HL-60/S4 treated with phorbol 12-myristate 13-acetate at 8.2 ng/mL for 4 days and 3 days (cell line): Measurements from ENCODE around the gene C12orf43.

Experiments used
- in situ Hi-C: fragments of 300-500 bp; cut with MboI; formaldehyde crosslinking; loops from 2 replicates; pipeline ENCODE4 v1.15.0; 2022; ENCODE audit warnings: low sequenced_read_pairs

The C12orf43 gene

DNA sequence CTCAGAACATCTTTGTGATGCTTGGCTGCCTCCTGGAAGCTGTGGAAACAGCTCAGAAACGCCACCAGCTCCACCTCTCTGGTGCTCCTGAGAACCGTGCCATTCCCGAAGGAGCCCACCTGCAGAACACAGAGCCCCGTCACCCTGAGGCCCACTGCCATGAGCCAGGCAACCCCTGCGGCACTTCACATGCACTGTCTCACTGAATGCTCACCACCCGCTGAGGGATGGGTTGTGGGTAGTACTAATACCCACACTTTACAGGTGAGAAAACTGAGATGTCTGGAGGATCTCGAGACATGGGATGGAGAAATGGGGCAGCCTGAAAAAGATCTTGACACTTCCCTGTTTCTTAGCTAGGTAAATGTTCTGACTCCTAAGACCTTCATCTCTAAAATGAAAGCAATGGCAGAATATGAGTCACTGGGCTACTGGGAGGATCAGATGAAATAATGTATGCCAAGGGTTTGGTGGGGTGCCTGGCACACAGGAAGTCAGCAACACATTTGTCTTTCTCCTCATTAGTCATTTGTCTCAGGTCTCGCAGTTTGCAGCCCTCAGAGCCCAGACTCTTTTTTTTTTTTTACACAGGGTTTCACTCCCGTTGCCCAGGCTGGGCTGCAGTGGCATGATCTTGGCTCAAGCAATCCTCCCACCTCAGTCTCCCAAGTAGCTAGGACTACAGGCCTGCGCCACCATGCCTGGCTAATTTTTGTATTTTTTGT, 17.5 kb upstream of the C12orf43 start:
- in situ Hi-C loops: no loop called here

DNA sequence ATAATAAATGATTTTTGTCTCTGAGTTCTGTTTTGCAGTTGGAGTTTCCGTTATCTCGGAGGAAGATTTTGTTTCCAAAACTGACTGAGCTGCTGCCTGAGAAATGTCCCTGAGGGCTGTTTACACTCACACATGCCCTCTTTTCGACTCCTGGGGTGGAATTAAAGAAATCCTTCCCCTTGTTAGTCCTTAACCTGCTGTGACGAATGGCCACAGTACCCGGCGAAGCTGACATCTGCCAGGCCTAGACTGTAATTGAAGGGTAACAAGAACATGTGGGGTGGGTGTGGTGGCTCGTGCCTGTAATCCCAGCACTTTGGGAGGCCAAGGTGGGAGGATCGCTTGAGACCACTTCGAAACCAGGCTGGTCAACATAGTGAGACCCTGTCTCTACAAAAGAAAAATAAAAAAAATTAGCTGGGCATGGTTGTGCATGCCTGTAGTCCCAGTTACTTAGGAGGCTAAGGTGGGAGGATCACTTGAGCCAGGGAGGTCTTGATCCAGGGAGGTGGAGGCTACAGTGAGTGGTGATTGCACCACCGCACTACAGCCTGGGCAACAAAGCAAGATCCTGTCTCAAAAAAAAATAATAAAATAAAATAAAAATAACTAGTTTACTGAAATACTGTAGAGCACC, 14.4 kb upstream of the C12orf43 start:
- in situ Hi-C loops: no loop called here

DNA sequence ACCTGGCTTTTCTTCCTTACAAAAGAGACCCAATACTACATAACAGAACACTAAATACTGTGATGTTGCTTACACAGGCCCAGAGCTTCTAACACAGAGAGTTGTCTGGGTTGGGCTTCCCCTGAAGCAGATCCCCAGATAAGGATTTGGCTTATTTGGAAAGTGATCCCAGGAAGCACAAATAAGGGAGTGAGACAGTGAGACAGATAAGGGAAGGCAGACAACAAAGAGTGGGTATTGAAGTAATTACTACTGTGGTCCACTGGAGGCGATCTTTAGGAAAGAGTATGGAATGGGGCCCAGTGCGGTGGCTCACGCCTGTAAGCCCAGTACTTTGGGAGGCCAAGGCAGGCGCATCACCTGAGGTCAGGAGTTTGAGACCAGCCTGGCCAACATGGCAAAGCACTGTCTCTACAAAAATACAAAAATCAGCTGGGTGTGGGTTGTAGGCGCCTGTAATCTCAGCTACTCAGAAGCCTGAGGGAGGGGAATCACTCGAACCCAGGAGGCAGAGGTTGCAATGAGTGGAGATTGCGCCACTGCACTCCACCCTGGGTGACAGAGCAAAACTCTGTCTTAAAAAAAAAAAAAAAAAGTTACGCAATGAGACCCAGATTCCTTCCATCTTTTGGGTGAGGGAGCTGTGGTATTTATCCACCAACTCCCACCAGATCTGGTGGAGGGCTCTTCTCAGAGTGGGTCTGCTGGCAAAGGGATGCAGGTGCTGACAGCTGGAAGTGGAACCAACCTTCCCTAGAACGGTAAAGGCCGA, 10.2 kb upstream of the C12orf43 start:
- in situ Hi-C loops: no loop called here

DNA sequence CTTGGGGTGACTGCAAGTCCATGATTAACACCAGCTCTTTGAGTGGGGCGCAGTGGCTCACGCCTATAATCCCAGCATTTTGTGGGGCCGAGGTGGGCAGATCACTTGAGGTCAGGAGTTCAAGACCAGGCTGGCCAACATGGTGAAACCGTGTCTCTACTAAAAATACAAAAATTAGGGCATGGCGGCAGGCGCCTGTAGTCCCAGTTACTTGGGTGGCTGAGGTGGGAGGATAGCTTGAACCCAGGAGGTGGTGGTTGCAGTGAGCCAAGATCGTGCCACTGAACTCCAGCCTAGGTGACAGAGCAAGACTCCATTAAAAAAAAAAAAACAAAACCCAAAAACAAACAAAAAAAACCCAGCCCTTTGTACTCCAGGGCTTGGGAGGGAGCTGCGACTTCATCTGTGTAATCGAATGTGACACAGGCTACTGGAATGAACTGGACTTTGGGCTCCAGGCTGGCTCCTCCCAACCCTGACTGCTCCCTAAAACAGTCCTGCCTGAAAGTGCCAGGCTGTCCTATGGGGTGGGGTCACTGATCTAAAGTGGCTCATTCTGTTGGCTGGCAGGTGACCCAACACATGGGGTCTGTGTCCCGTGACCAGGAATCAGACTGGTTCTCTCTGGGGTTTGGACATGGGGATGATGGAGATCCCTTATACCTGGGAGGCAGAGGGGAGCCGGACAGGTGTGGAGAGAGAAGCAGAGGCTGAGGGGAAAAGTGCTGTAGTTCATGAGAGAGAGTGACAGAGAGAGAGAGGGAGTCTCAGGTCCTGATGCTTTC, 9.3 kb upstream of the C12orf43 start:
- in situ Hi-C loops: no loop called here

DNA sequence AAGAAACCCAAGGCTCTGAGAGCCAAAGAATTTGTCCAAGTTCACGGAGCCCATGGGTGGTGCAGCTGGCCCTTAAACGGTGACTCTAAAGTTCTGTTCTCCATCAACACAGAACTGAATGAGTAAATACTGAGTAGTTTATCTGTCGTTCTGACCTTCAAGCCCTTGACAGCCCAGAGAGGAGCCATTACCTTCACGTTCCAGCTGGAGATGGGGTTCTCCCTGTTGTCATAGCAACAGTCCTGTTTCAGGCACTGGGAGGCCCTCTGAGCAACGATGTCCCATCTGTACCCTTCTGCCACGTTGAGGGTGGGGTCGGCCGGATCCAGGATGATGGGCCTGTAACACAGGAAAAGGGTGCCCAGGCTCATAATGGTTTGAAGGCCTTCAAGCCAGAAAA, 7.5 kb upstream of the C12orf43 start:
- in situ Hi-C loops: no loop called here

DNA sequence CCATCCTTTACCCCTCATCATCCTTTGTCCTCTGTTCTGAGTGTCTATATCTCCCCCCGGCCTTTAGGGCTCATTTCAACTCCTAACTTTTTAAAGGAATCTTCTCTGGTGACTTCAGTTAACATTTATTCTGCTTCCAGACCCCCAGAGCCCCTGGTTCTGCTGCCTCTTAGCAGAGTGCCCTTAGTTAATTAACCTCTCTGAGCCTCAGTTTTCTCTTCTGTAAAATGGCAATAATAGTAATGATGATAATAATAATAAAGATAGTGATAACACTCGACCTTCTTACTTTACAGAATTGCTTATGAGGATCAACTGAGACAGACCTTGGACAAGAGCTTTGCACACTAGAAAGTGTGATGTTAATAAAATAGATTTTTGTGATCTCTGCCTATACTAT, 6.4 kb upstream of the C12orf43 start:
- in situ Hi-C loops: no loop called here

DNA sequence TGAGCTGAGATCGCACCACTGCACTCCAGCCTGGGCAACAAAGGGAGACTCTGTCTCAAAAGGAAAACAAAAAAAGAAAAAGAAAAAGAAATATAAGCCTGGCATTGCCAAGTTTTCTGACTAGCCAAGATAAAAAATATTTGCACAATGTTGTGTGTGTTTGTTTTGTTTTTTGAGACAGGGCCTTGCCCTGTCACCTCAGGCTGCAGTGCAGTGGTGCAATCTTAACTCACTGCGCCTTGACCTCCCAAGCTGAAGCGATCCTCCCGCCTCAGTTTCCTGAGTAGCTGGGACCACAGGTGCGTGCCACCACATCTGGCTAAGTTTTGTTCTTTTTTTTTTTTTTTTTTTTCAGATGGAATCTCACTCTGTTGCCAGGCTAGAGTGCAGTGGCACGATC, 5.5 kb upstream of the C12orf43 start:
- in situ Hi-C loops: no loop called here

DNA sequence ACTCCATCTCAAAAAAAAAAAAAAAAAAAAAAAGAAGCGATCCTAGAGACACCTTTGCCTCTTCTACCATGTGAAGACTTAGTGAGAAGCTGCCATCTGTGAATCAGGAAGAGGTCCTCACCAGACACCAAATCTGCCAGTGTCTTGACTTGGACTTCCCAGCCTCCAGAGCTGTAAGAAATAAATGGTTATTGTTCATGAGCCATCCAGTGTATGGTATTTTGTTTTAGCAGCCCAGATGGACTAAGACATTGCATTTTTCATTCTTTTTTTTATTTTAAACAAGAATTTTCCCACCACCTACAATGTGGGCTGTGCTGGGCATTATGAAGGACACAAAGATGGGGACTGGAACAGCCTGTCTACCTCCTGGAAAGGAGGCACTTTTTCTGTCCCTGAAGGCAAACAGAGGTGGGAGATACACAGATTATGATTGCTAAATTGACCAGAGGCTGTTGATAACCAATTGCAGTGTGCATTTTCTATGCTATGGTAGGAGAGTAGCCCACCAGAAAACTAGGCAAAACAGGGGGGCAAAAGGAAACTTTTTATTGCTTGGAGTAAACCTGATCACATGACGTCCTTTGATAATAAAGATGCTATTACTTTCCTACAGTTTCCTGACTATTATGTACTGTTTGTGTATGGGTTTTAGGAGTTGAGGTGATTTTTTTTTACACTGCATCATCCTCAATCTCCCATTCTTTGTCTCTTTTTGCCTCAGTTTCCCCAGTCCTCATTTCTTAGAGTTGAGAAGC, 2.8 kb upstream of the C12orf43 start:
- in situ Hi-C loops: no loop called here

DNA sequence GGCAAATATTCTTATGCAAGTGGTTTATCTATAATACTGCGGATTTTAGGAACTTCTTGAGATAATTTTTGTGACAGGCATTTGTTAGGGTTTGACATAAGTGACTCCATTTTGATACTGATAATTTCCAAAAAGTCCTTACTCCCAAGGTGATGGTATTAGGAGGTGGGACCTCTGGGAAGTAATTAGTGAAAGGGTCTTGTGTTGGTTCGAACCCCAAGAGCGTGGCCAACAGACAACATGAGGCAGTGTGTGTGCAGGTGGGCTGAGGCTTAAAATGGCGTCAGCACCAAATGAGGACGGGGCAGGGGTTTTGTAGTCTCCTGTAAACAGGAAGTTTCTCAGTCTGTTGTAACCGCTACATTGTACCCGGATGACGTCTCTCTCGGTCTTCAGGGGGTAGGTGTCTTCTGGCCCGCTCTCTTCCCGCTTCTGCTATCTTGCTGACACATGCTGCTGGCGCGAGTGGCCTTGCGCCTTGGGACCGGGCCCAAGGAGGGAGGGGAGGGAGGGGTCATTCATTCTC, 1.7 kb upstream of the C12orf43 start:
- in situ Hi-C loops: no loop called here

DNA sequence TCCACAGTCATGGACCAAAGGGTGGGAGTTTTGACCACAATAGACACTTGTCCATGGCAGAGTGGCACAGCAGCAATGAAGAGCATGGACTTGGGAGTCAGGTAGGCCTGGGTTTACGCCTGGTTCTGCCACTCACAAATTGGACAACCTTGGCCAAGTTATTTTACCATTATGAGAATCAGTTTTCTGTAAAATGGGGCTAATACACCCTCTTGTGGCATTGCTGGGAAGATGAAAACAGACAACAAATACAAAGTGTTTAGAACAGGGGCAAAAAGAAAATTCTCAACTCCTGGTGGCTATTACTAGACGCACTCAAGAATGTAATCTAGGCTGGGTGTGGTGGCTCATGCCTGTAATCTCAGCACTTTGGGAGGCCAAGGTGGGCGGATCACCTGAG, 2.6 kb downstream of the C12orf43 start:
- in situ Hi-C loops: no loop called here

DNA sequence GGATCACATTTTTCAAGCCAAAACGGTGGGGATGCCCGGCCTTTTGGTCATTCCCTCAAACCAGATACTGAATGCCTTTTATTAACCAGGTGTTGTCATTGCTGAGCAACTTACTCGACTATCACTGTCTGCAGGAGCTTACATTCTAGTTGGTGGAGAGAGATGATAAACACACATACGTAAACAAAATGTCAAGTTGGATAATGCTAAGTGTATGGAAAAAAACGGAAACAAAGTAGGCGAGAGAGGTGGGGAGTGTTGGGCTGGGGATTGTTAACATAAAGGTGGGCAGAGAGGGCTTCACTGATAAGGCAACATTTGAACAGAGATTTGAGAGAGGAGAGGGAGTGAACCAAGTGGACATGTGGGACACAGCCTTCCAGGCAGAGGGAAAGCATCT, 4.5 kb downstream of the C12orf43 start:
- in situ Hi-C loops: no loop called here

DNA sequence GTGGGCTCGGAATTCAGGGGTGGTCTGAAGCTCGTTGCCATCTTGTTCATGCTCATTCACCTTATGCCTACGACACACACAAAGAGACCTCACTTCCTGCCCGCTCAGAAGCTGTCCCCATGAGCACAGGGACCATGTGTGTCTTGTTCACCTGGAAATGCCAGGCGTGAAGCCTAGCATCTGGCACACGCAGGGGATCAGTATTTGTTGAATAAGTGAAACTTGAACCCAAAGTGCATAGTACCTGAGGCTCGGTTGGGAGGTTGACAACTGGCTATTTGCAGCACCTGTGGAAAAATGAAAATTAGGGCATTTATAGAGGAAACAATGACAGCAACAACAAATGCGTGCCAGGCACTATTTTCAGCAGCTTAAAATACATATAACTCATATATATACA, 5.4 kb downstream of the C12orf43 start:
- in situ Hi-C loops: no loop called here

DNA sequence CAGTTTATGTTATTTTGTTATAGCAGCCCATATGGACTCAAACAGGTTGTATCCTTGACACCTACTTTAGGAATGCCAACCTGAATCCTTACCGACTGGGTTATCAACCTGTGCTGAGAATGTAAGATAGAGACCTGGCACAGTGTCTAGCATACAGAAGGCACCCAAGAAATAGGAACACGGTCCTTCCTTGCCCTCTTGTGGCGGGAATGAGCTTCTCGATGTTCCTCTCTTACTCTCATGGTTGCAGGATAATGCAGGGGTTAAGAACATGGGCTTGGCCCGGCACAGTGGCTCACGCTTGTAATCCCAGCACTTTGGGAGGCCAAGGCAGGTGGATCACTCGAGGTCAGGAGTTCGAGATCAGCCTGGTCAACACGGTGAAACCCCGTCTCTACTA, 6.5 kb downstream of the C12orf43 start:
- in situ Hi-C loops: no loop called here

DNA sequence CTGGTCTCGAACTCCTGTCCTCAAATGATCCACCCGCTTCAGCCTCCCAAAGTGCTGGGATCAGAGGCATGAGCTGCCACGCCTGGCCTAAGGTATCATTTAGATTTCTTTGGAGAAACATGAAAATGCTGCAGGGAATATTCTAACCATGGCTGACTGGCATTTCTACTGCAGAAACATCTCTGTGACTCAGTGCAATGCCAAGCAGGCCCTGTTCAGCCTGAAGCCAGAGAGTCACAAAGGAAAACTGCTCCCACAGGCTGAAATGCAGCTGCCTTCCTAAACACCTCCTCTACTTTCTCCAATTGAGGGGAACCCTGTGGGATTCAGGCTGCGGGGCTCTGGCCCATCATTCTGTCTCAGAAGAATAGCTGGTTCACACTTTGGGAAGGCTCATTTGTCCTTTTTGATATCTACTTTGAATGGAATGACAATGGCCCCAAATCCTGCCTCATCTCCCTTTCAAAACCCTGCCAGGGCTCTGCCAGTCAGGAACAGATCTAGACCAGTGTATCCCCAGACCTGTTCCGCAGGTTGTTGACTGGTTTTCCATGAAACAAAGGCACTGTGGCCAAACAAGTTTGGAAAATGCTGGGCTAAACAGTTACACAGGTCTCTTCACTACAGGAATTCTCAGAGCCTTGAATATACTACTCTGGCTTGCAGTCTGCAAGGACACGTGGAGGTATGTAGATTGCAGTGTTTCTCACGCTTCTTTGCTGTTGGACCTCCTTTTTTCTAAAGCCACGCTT, 7.8 kb downstream of the C12orf43 start:
- in situ Hi-C loops: no loop called here

DNA sequence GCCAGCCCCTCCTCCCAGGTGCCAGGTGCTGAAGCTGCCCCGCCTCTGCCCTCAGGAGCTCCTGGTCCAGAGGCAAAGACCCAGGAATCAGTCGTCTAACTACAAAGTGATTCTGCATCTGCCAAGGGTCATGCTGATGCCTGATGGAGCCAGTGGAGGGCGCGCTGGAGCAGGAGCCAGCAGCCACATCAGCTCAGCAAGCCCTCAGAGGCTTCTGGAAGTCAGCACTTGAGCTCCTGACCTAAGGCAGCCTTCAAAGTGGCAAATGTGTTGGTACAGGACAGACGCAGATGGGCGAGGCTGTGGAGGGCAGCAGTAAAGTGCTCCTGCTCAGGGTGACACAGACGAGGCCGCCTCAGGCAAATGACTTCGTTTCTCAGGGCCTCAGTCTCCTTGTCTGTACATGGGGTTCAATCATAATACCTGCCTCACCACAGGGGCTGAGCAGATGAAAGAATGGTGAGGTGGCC, 10.9 kb downstream of the C12orf43 start:
- in situ Hi-C loops: no loop called here

DNA sequence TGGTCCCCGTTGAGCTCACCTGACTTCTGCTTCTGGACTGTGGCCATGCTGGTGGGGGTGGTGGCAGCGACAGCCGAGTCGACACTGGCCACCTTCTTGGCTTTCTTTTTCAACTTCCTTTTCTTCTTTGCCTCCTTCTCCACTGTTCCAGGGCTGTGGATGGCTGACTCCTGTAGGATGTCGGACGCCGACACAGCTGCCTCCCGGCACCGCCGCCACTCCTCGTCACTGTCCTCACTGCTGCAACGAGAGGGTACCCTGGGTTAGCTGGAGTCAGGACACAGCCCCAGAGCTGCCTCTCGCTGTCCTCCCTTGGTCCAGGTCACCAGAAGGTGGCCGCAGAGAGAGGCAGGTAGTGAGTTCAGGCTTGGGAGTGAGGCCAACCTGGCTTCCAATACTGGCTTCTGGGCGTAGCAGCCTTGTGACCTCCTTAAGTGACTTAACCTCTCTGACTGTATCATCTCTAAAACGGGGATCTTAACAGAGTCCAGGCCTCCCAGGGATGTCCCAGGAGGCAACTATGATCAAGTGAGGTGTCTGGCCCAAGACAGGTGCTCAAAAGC, 12.0 kb downstream of the C12orf43 start:
- in situ Hi-C loops: no loop called here

DNA sequence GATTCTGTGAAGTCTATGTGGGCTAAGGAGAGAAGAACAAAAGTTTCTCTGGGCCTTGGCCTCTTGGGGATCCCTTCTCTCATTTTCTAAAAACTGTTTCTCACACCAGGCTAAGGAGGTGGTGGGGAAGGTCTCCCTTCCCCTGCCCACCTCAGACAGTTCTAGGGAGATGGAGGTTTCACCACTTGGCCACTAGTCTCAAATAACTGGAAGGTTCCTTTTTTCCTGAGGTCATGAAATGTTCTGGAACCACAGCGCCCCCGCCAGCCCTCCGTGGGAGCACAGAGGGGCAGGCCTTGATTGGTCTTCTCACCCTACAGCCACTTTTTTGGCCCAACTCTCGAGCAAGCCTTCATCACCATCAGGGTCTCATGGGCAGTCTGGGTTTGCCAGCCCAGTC, 12.6 kb downstream of the C12orf43 start:
- in situ Hi-C loops: no loop called here

DNA sequence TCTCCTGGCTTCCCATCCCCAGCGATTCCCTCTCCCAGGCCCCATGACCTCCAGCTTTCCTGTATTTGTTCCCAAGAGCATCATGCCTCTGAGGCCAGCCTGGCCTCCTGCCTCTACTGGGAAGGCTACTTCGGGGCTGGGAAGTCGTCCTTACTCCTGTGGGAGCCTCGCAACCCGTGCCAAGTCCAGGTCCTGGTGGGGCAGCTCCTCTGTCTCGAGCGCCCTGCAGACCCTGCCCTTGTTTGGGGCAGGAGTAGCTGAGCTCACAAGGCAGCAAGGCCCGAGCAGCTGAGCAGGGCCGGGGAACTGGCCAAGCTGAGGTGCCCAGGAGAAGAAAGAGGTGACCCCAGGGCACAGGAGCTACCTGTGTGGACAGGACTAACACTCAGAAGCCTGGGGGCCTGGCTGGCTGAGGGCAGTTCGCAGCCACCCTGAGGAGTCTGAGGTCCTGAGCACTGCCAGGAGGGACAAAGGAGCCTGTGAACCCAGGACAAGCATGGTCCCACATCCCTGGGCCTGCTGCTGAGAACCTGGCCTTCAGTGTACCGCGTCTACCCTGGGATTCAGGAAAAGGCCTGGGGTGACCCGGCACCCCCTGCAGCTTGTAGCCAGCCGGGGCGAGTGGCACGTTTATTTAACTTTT, 14.3 kb downstream of the C12orf43 start:
- in situ Hi-C loops: no loop called here

DNA sequence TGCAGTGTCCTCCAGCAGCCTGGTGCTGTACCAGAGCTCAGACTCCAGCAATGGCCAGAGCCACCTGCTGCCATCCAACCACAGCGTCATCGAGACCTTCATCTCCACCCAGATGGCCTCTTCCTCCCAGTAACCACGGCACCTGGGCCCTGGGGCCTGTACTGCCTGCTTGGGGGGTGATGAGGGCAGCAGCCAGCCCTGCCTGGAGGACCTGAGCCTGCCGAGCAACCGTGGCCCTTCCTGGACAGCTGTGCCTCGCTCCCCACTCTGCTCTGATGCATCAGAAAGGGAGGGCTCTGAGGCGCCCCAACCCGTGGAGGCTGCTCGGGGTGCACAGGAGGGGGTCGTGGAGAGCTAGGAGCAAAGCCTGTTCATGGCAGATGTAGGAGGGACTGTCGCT, 15.2 kb downstream of the C12orf43 start:
- in situ Hi-C loops: no loop called here
